ENCODE data around the gene ANXA3.
"Not testable (repeated sequence)": the region's sequence is repeated elsewhere in the genome, so short reads cannot be mapped to it uniquely, and the experiment has no call there.

Gene ANXA3

DNA sequence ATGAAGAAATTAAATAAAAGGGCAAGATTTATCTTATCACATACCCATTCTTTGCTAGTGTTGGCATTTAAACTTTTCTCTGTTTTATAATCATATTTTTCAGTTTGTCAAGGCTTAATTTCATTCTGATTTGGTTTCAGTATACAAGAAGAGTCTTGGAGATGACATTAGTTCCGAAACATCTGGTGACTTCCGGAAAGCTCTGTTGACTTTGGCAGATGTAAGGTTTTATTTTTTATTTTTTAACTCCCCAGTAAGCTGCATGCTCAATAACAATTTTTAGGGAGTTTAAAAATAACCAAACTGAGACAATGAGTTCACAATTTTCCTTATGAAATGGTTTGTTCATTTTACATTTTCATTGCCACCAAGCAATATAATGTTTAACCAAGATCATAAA is 39.8 kb downstream of the ANXA3 start:
- Histone ChIP-seq H3K4me3 (ENCODE audit: insufficient read depth, low read depth, low read length, poor library complexity, severe bottlenecking) (no peak overlapping the region), H3K4me1 (ENCODE audit: control insufficient read depth, insufficient read depth, low read length, poor library complexity, severe bottlenecking) (no peaks in the 10 kb centered on the region), H3K27me3 (replicated peaks; ENCODE audit: control insufficient read depth, insufficient read depth, low read length, poor library complexity, severe bottlenecking) (no peaks in the 10 kb centered on the region), H3K36me3 (ENCODE audit: control insufficient read depth, insufficient read depth, low read length) (no peaks in the 10 kb centered on the region), H3K27ac (ENCODE audit: insufficient read depth, low read length, poor library complexity, severe bottlenecking) (no peak overlapping the region), H3K9me3 (ENCODE audit: control insufficient read depth, low read length) (no peaks in the 10 kb centered on the region)
- no peak for DNase-seq

DNA sequence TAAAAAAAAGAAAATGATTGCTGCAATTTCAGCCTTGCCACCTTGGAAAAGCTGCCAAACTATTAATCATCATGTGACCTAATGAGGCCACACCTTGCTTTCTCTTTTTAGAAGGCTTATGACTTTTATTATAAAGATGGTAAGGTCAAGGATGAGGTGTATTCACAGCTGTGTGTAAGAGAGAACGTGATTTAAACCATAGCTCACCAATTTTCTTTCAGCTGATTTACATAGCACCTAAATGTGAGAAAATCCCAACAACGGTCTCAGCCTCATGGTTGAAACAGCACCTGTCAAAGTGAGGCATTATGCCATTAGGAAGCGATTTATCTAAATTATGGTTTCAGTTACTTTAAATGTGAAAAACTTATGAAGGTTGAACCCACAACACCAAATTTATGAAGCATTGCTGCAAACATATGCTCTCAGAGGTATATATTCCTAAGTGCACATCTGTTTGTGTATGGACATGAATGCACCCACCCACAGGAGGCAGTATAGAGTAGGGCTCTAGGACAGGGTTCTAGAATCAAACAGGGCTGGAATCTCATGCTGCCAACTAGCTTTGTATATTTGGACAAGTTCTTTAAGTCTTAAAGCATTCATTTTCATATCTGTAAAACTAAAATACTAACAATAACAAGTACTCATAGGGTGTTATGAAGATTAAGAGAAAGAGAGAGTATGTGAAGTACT is 40.7 kb downstream of the ANXA3 start:
- H3K4me3 ChIP-seq (ENCODE audit: insufficient read depth, low read depth, low read length, poor library complexity, severe bottlenecking), result no peak overlapping the region
- H3K9me3 ChIP-seq (ENCODE audit: control insufficient read depth, low read length), result no peaks in the 10 kb centered on the region
- H3K27ac ChIP-seq (ENCODE audit: insufficient read depth, low read length, poor library complexity, severe bottlenecking), result no peak overlapping the region
- H3K27me3 ChIP-seq (replicated peaks; ENCODE audit: control insufficient read depth, insufficient read depth, low read length, poor library complexity, severe bottlenecking), result no peaks in the 10 kb centered on the region
- H3K36me3 ChIP-seq (ENCODE audit: control insufficient read depth, insufficient read depth, low read length), result no peaks in the 10 kb centered on the region
- no peaks in the 10 kb centered on the region for H3K4me1 ChIP-seq (ENCODE audit: control insufficient read depth, insufficient read depth, low read length, poor library complexity, severe bottlenecking)
- DNase-seq, result no peak

GRCh38 chr4:78596111-78596742 is 44.7 kb downstream of the ANXA3 start:
- Histone ChIP-seq H3K9me3 (ENCODE audit: control insufficient read depth, low read length) (no peaks in the 10 kb centered on the region), H3K27me3 (replicated peaks; ENCODE audit: control insufficient read depth, insufficient read depth, low read length, poor library complexity, severe bottlenecking) (no peaks in the 10 kb centered on the region), H3K27ac (ENCODE audit: insufficient read depth, low read length, poor library complexity, severe bottlenecking) (no peak overlapping the region), H3K4me3 (ENCODE audit: insufficient read depth, low read depth, low read length, poor library complexity, severe bottlenecking) (no peak overlapping the region), H3K4me1 (ENCODE audit: control insufficient read depth, insufficient read depth, low read length, poor library complexity, severe bottlenecking) (no peaks in the 10 kb centered on the region), H3K36me3 (ENCODE audit: control insufficient read depth, insufficient read depth, low read length) (no peaks in the 10 kb centered on the region)
- DNase-seq, result no peak

- H3K4me3 ChIP-seq (ENCODE audit: insufficient read depth, low read depth, low read length, poor library complexity, severe bottlenecking); H3K36me3 ChIP-seq (ENCODE audit: control insufficient read depth, insufficient read depth, low read length); H3K9me3 ChIP-seq (ENCODE audit: control insufficient read depth, low read length); H3K27me3 ChIP-seq (replicated peaks; ENCODE audit: control insufficient read depth, insufficient read depth, low read length, poor library complexity, severe bottlenecking); DNase-seq; H3K27ac ChIP-seq (ENCODE audit: insufficient read depth, low read length, poor library complexity, severe bottlenecking); H3K4me1 ChIP-seq (ENCODE audit: control insufficient read depth, insufficient read depth, low read length, poor library complexity, severe bottlenecking): not testable (repeated sequence)
Observed at GRCh38 chr4:78598431-78598830, 46.9 kb downstream of the ANXA3 start.

DNA sequence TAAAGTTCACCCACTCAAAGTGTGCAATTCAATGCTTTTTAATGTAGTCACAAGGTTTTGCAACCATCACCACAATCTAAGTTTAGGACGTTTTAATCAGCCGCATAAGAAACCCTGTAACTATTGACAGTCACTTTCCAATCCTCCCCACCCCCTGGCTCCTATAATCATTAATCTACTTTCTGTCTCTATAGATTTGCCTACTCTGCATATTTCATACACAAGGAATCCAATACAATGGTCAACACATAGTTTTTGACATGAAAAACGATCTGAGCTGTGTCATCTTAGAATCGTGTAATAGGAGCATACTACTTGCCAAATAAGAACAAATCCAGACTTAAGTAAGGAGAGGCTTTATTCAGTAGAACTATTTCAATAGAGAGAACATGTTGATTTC is 47.6 kb downstream of the ANXA3 start:
- Histone ChIP-seq H3K36me3 (ENCODE audit: control insufficient read depth, insufficient read depth, low read length) (no peaks in the 10 kb centered on the region), H3K9me3 (ENCODE audit: control insufficient read depth, low read length) (no peaks in the 10 kb centered on the region), H3K27ac (ENCODE audit: insufficient read depth, low read length, poor library complexity, severe bottlenecking) (no peak overlapping the region)

DNA sequence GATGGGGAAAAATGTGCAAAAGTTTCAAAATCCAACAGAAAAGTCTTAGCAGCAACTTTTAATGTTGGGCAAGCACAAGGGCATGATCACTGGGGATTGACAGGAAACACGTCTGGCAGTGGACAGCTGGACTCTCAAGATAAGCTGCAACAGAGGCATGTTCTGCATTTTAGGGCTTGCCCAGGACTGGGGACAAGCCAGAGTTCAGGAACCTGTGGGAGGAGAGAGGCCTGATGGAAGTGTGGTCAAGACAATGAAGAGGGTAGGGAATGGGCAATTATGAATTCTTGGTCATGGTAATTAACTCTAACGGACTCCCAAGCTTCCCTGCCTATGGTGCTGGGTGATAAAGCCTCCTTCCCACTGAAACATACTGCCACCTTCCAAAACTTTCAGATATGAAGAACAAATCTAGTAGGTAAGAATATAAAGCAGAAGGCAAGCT is 48.4 kb downstream of the ANXA3 start:
- Histone ChIP-seq H3K27me3 (replicated peaks; ENCODE audit: control insufficient read depth, insufficient read depth, low read length, poor library complexity, severe bottlenecking) (no peaks in the 10 kb centered on the region), H3K36me3 (ENCODE audit: control insufficient read depth, insufficient read depth, low read length) (no peaks in the 10 kb centered on the region), H3K9me3 (ENCODE audit: control insufficient read depth, low read length) (no peaks in the 10 kb centered on the region), H3K4me3 (ENCODE audit: insufficient read depth, low read depth, low read length, poor library complexity, severe bottlenecking) (no peak overlapping the region), H3K4me1 (ENCODE audit: control insufficient read depth, insufficient read depth, low read length, poor library complexity, severe bottlenecking) (no peaks in the 10 kb centered on the region), H3K27ac (ENCODE audit: insufficient read depth, low read length, poor library complexity, severe bottlenecking) (no peak overlapping the region)
- DNase-seq, result no peak

More for the DNA sequence above, 47.6 kb downstream of the ANXA3 start:
- Histone ChIP-seq H3K27me3 (replicated peaks; ENCODE audit: control insufficient read depth, insufficient read depth, low read length, poor library complexity, severe bottlenecking) (no peaks in the 10 kb centered on the region), H3K4me1 (ENCODE audit: control insufficient read depth, insufficient read depth, low read length, poor library complexity, severe bottlenecking) (no peaks in the 10 kb centered on the region), H3K4me3 (ENCODE audit: insufficient read depth, low read depth, low read length, poor library complexity, severe bottlenecking) (no peak overlapping the region)
- no peak for DNase-seq

DNA sequence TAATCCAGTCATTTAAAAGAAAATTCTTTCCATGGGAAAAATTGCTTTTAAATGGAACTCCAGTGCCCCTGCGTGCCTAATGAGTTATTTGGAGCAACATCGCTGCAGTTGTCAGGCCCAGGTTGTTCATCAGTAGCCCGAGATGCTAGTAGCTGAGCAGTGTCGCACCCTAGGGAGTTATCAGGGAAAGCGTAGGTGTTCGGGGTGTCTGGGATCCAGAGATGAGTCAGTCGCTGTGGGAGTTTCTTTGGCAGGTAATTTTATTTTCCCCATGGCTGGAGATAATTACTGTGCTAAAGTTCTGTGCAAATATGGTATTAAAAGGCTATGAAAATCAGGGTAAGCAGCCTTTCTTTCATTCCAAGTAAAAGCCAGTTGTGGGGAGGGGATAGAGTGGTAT is 49.4 kb downstream of the ANXA3 start:
- H3K4me3 ChIP-seq (ENCODE audit: insufficient read depth, low read depth, low read length, poor library complexity, severe bottlenecking), result no peak overlapping the region
- no peaks in the 10 kb centered on the region for H3K9me3 ChIP-seq (ENCODE audit: control insufficient read depth, low read length)
- no peaks in the 10 kb centered on the region for H3K4me1 ChIP-seq (ENCODE audit: control insufficient read depth, insufficient read depth, low read length, poor library complexity, severe bottlenecking)
- H3K27me3 ChIP-seq (replicated peaks; ENCODE audit: control insufficient read depth, insufficient read depth, low read length, poor library complexity, severe bottlenecking), result no peaks in the 10 kb centered on the region
- no peaks in the 10 kb centered on the region for H3K36me3 ChIP-seq (ENCODE audit: control insufficient read depth, insufficient read depth, low read length)
- H3K27ac ChIP-seq (ENCODE audit: insufficient read depth, low read length, poor library complexity, severe bottlenecking), result no peak overlapping the region
- no peak for DNase-seq

- H3K4me3 ChIP-seq (ENCODE audit: insufficient read depth, low read depth, low read length, poor library complexity, severe bottlenecking), result no peak overlapping the region
- no peaks in the 10 kb centered on the region for H3K36me3 ChIP-seq (ENCODE audit: control insufficient read depth, insufficient read depth, low read length)
- no peaks in the 10 kb centered on the region for H3K9me3 ChIP-seq (ENCODE audit: control insufficient read depth, low read length)
- H3K4me1 ChIP-seq (ENCODE audit: control insufficient read depth, insufficient read depth, low read length, poor library complexity, severe bottlenecking), result no peaks in the 10 kb centered on the region
- no peaks in the 10 kb centered on the region for H3K27me3 ChIP-seq (replicated peaks; ENCODE audit: control insufficient read depth, insufficient read depth, low read length, poor library complexity, severe bottlenecking)
- no peak for DNase-seq
- no peak overlapping the region for H3K27ac ChIP-seq (ENCODE audit: insufficient read depth, low read length, poor library complexity, severe bottlenecking)
Observed at GRCh38 chr4:78602334-78602733, 50.8 kb downstream of the ANXA3 start.

GRCh38 chr4:78603384-78603783 is 51.8 kb downstream of the ANXA3 start:
- Histone ChIP-seq H3K36me3 (ENCODE audit: control insufficient read depth, insufficient read depth, low read length) (no peaks in the 10 kb centered on the region), H3K9me3 (ENCODE audit: control insufficient read depth, low read length) (no peaks in the 10 kb centered on the region), H3K27ac (ENCODE audit: insufficient read depth, low read length, poor library complexity, severe bottlenecking) (no peak overlapping the region), H3K27me3 (replicated peaks; ENCODE audit: control insufficient read depth, insufficient read depth, low read length, poor library complexity, severe bottlenecking) (no peaks in the 10 kb centered on the region), H3K4me3 (ENCODE audit: insufficient read depth, low read depth, low read length, poor library complexity, severe bottlenecking) (no peak overlapping the region), H3K4me1 (ENCODE audit: control insufficient read depth, insufficient read depth, low read length, poor library complexity, severe bottlenecking) (no peaks in the 10 kb centered on the region)
- DNase-seq, result no peak

DNA sequence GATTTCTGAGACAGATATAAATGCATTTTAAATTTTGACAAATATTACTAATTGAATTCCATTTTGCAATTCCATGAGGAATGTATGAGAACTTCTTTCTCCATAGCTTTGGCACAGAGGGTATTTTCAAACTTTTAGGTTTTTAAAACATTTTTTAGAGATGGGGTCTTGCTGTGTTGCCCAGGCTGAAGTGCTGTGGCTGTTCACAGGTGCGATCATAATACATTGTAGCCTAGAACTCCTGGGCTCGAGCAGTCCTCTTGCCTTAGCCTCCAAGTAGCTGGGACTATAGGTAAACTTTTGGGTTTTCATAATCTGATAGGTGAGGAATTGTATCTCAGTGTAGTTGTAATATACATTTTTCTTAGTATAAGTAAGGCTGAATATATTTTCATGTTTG is 53.4 kb downstream of the ANXA3 start:
- H3K27ac ChIP-seq (ENCODE audit: insufficient read depth, low read length, poor library complexity, severe bottlenecking), result no peak overlapping the region
- H3K27me3 ChIP-seq (replicated peaks; ENCODE audit: control insufficient read depth, insufficient read depth, low read length, poor library complexity, severe bottlenecking), result no peaks in the 10 kb centered on the region
- H3K4me3 ChIP-seq (ENCODE audit: insufficient read depth, low read depth, low read length, poor library complexity, severe bottlenecking), result no peak overlapping the region
- no peak for DNase-seq
- no peaks in the 10 kb centered on the region for H3K9me3 ChIP-seq (ENCODE audit: control insufficient read depth, low read length)
- no peaks in the 10 kb centered on the region for H3K36me3 ChIP-seq (ENCODE audit: control insufficient read depth, insufficient read depth, low read length)
- no peaks in the 10 kb centered on the region for H3K4me1 ChIP-seq (ENCODE audit: control insufficient read depth, insufficient read depth, low read length, poor library complexity, severe bottlenecking)

Data from effector memory CD4-positive, alpha-beta T cell (primary cell).